ENCODE data around the gene ACY1.
A peak's percentile ranks its signal among the peaks of the same experiment; 100 is the strongest.

DNA sequence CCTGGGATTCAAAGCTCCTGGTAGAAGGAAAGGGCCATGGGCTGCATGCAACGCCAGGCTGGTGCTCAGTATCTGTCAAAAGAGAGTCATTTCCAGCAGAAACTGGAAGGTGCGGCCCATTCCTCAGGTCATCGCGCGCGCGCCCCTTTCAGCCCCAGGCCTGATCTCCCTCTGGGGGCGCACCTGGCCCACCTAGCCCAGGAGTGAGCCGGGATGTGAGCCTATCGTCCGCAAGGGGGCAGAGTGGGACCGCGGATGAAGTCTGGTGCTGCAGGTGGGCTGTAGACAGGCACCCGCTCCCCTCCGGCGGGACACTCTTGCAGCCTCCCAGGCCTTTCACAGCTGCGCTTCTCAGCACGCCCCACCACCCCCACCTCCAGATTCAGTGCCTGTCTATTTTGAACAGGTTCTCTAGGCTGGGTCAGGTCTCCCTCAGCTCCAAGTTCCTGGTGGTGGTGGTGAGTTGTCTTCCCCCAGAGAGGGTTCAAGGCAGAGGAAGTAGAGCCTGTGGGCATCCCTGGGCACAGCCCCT is 18.2 kb downstream of the ACY1 start:
- TF ChIP-seq ZNF24 (IDR thresholded peaks at IDR 0.05), result no peak
- TF ChIP-seq, protein P1, sequence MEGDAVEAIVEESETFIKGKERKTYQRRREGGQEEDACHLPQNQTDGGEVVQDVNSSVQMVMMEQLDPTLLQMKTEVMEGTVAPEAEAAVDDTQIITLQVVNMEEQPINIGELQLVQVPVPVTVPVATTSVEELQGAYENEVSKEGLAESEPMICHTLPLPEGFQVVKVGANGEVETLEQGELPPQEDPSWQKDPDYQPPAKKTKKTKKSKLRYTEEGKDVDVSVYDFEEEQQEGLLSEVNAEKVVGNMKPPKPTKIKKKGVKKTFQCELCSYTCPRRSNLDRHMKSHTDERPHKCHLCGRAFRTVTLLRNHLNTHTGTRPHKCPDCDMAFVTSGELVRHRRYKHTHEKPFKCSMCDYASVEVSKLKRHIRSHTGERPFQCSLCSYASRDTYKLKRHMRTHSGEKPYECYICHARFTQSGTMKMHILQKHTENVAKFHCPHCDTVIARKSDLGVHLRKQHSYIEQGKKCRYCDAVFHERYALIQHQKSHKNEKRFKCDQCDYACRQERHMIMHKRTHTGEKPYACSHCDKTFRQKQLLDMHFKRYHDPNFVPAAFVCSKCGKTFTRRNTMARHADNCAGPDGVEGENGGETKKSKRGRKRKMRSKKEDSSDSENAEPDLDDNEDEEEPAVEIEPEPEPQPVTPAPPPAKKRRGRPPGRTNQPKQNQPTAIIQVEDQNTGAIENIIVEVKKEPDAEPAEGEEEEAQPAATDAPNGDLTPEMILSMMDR (IDR thresholded peaks at IDR 0.05 in 2 of 3, conservative IDR thresholded peaks at IDR 0.05 in 1 of 3; ENCODE audit: control insufficient read depth in 2 of 3, extremely low read depth in 1 of 3, insufficient read depth in 1 of 3, low read depth in 3 of 3, low read length in 3 of 3), result peak; percentile 98 to 99 (median 98)
- no peak for TF ChIP-seq BHLHE40 (IDR thresholded peaks at IDR 0.05; ENCODE audit: borderline replicate concordance in 1 of 2, low read depth in 2 of 2, low read length in 1 of 2)
- peak; percentile 74 for TF ChIP-seq TCF12 (IDR thresholded peaks at IDR 0.05; ENCODE audit: low read depth, low read length)
- no peak for TF ChIP-seq ZNF274 (IDR thresholded peaks at IDR 0.05; ENCODE audit: insufficient read depth, insufficient read length)
- TF ChIP-seq MYC (IDR thresholded peaks at IDR 0.05; ENCODE audit: insufficient read depth, insufficient read length, insufficient replicate concordance, low read length, severe bottlenecking), result no peak
- no peak for TF ChIP-seq POLR2AphosphoS5 (IDR thresholded peaks at IDR 0.05; ENCODE audit: low read length)

All from GM12878 (cell line).